Common myeloid progenitor, CD34-positive (primary cell): Measurements from ENCODE around the gene EVI5.

Experiments
- CTCF ChIA-PET: fragments of 350-600 bp; sonication (Branson Sonifier 250); formaldehyde crosslinking; loops from one replicate; lab custom pipeline; 2021; ENCODE audit warnings: antibody characterized with exemption; lab: Charles Lee
- POLR2A ChIA-PET: fragments of 350-600 bp; sonication (Branson Sonifier 250); formaldehyde crosslinking; loops from one replicate; lab custom pipeline; 2021; ENCODE audit warnings: antibody characterized with exemption; lab: Charles Lee
- DNase-seq, 3 donors: peaks; one replicate each; pipeline versions ENCODE4 v3.0.0 to v3.0.0-alpha.2; 2013
- H3K27ac ChIP-seq, 2 experiments: 1 replicate in 1 of 2; 2 replicates in 1 of 2; pipeline ENCODE4 v1.7.0; 2013; ENCODE audit warnings: inconsistent platforms in 2 of 2, low read length in 2 of 2, mild to moderate bottlenecking in 2 of 2, low read depth in 1 of 2, moderate library complexity in 1 of 2; ENCODE audit not compliant: severe bottlenecking in 2 of 2, insufficient read depth in 1 of 2, poor library complexity in 1 of 2
- H3K27me3 ChIP-seq, 5 experiments: replicated peaks in 2 of 5; 1 replicate in 3 of 5; 2 replicates in 2 of 5; pipeline versions ENCODE4 v1.6.1 to v1.7.0; 2013; ENCODE audit warnings: low read length in 4 of 5, mild to moderate bottlenecking in 2 of 5, moderate library complexity in 2 of 5, inconsistent platforms in 1 of 5; ENCODE audit not compliant: insufficient read depth in 5 of 5, control insufficient read depth in 4 of 5
- H3K36me3 ChIP-seq, 4 experiments: 1 replicate in 2 of 4; 2 replicates in 2 of 4; pipeline versions ENCODE4 v1.6.1 to v1.7.0; 2013; ENCODE audit warnings: low read length in 3 of 4, control low read depth in 1 of 4, mild to moderate bottlenecking in 1 of 4; ENCODE audit not compliant: control insufficient read depth in 4 of 4, insufficient read depth in 4 of 4
- H3K4me1 ChIP-seq, 4 experiments: 1 replicate in 3 of 4; 2 replicates in 1 of 4; pipeline versions ENCODE4 v1.6.1 to v1.7.1; 2013; ENCODE audit warnings: low read length in 3 of 4, mild to moderate bottlenecking in 3 of 4, control low read depth in 1 of 4, inconsistent platforms in 1 of 4, moderate library complexity in 1 of 4; ENCODE audit not compliant: control insufficient read depth in 4 of 4, insufficient read depth in 4 of 4; ENCODE audit errors: control extremely low read depth in 1 of 4
- H3K4me3 ChIP-seq, 7 experiments: 1 replicate in 4 of 7; 2 replicates in 3 of 7; pipeline versions ENCODE4 v1.5.1 to v1.7.0; 2013; ENCODE audit warnings: mild to moderate bottlenecking in 7 of 7, low read length in 6 of 7, moderate library complexity in 6 of 7, inconsistent platforms in 2 of 7, low read depth in 2 of 7, control low read depth in 1 of 7; ENCODE audit not compliant: insufficient read depth in 4 of 7, control insufficient read depth in 1 of 7; ENCODE audit errors: extremely low read depth in 1 of 7
- H3K9me3 ChIP-seq, 5 experiments: 1 replicate in 4 of 5; 2 replicates in 1 of 5; pipeline versions ENCODE4 v1.6.1 to v1.7.1; 2013; ENCODE audit warnings: low read length in 4 of 5, mild to moderate bottlenecking in 2 of 5, inconsistent platforms in 1 of 5, low read depth in 1 of 5, moderate library complexity in 1 of 5; ENCODE audit not compliant: control insufficient read depth in 4 of 5, insufficient read depth in 2 of 5; ENCODE audit errors: control extremely low read depth in 1 of 5
- WGBS: methylation state at CpG from one replicate; pipeline ENCODE4 v1.1.5; 2013; ENCODE audit not compliant: insufficient coverage; 5-methylcytosine and 5-hydroxymethylcytosine counted together

EVI5 gene

DNA sequence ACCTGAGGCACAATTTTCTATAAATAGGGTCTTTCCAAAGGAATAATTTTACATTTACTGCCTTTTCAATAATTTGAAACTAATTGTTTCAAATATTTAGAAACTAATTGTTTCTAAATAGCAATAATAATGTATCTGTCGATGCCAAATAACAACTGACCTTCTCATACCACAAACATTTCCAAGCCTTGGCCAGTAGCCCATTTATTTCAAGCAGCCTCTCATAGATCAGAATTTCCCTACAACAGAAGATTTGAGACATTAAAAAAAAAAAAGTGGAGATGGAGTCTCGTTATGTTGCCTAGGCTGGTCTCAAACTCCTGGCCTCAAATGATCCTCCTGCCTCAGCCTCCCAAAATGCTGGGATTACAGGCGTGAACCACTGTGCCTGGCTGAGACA lies 296.1 kb downstream of the EVI5 start:
- no peaks in the 10 kb centered on the region for H3K9me3 ChIP-seq
- no peaks in the 10 kb centered on the region for H3K27me3 ChIP-seq
- no peak overlapping the region for H3K4me3 ChIP-seq
- CTCF ChIA-PET = no interaction called here
- DNase-seq = no peak
- H3K4me1 ChIP-seq = peaks cover 0 to 33% (median 25%) of the 10 kb centered on the region in 4 experiments
- POLR2A ChIA-PET = interaction anchor here (0.6 to 0.7 kb wide), 3 partner anchors 188 to 296 kb away, joined by 3 read pairs; partner anchors contain the start of gene EVI5
- H3K36me3 ChIP-seq = no peaks in the 10 kb centered on the region
- H3K27ac ChIP-seq = no peak overlapping the region
- WGBS = 100% methylated on average over 2 of the region's 3 CpGs

DNA sequence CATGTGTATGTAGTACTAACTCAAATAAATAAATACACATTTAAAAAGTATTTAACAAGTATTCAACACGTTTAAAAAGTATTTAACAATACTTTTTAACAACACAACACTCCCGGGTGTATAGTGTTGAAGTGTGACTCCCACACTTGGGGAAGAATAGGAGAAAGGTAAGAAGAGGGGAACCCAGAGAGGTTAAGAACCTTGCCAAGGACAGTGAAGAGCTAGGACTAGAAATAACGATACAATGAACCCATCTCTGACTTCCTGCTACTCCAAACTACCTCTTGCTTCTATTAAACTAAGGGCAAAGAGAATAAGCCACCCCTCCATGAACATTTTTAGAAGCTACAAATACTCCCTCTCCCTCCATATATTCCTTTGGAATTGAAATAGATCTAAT lies 296.5 kb downstream of the EVI5 start:
- Histone ChIP-seq H3K9me3 (no peaks in the 10 kb centered on the region), H3K4me3 (peak overlapping the region in 1 of 7 experiments; percentile 18), H3K27me3 (no peaks in the 10 kb centered on the region), H3K27ac (no peak overlapping the region), H3K36me3 (no peaks in the 10 kb centered on the region), H3K4me1 (peaks cover 0 to 35% (median 29%) of the 10 kb centered on the region in 4 experiments)
- DNase-seq = no peak
- CTCF ChIA-PET = no interaction called here
- POLR2A ChIA-PET = interaction anchor here (0.6 kb wide), 1 partner anchor 194 kb away, joined by 3 read pairs; no protein-coding TSS in a partner anchor
- no CpG with 5 or more reads among the region's 3 CpGs for WGBS

DNA sequence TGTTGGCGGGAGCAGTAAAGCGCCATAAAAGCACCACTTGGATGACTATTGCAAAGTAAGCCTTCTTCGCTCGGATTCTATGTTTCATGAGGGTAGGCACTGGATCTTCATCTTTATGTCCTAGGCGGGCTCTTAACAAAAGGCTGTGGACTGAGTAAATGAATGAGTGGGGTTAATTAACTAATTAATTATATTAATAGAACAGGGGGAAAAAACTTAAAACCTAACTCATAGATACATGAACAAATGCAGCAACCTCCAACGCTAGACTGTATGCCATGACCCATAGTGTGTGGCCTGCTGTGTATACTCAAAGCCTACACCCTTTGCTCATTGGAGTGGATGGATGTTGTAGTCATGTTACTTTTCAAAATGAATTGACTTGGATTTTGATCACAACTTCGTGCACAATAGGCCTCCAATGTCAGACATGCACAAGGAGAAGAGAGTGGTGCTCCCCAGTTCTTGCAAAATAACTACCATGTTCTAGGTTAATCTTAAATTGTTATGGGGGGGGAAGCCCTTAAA lies 297.8 kb downstream of the EVI5 start:
- Histone ChIP-seq H3K9me3 (no peaks in the 10 kb centered on the region), H3K36me3 (peaks cover 0 to 8% (median 0%) of the 10 kb centered on the region in 4 experiments), H3K4me3 (peak overlapping the region; percentile 41 to 96 (median 82)), H3K27me3 (peaks cover 0 to 5% (median 0%) of the 10 kb centered on the region in 5 experiments), H3K27ac (no peak overlapping the region), H3K4me1 (peaks cover 0 to 47% (median 41%) of the 10 kb centered on the region in 4 experiments)
- WGBS = 100% methylated on average over 1 of the region's 7 CpGs
- CTCF ChIA-PET = interaction anchor here (0.6 to 0.8 kb wide), 2 partner anchors 12 to 388 kb away, joined by 3 to 4 read pairs; no protein-coding TSS in a partner anchor
- POLR2A ChIA-PET = interaction anchor here (0.6 to 2.2 kb wide), 3 partner anchors 27 to 182 kb away, joined by 4 to 10 read pairs (median 5); no protein-coding TSS in a partner anchor
- no peak for DNase-seq

DNA sequence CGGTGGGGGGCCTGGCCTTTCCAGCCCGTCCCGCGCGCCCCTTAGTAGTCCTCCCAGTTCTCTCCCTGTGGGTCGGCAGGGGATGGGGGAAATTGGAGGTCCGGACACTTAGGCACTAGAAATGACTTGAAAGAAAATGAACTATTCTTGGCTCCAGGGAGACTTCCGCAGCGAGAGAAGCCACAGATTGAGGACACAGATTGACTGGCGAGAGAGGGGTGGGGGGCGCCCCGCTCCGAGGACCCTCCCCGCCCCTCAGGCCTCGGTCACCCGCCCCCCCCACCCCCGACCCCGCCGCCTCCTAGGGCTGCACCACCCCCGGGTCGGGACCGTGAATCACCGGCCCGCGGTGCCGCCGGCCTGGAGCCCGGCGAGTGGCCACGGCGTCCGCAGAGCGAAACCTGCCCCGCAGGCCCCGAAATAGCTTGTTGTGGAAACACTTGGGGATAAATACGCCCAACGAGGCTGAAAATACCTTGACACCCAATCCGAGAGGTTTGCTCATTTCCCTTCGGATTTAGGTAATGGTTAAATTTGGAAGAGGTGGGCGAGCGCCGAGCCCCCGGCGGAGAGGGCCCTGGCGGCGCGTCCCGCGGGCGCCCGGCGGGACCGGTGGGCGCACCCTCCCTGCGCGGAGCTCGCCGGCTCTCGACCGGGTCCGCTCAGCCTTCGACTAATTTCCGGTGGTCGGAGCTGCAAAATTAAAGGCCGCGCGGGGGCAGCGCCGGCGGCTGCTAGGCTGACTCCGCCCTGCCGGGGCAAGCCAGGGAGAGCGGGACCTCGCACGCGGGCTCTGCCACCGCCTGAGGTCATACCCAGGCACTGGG lies 298.4 kb downstream of the EVI5 start, which contains the start of gene GFI1:
Gene GFI1 (minus strand): TSS at position 675 of the 827 bp plus-strand sequence. CDS start 3,438 bp downstream, outside the sequence.
- WGBS = under 1% methylated on average over 44 of the region's 77 CpGs
- H3K27ac ChIP-seq = peak within 1 kb of the TSS in 1 of 2 experiments; percentile 43
- DNase-seq = peak; percentile 52 to 80 (median 75)

DNA sequence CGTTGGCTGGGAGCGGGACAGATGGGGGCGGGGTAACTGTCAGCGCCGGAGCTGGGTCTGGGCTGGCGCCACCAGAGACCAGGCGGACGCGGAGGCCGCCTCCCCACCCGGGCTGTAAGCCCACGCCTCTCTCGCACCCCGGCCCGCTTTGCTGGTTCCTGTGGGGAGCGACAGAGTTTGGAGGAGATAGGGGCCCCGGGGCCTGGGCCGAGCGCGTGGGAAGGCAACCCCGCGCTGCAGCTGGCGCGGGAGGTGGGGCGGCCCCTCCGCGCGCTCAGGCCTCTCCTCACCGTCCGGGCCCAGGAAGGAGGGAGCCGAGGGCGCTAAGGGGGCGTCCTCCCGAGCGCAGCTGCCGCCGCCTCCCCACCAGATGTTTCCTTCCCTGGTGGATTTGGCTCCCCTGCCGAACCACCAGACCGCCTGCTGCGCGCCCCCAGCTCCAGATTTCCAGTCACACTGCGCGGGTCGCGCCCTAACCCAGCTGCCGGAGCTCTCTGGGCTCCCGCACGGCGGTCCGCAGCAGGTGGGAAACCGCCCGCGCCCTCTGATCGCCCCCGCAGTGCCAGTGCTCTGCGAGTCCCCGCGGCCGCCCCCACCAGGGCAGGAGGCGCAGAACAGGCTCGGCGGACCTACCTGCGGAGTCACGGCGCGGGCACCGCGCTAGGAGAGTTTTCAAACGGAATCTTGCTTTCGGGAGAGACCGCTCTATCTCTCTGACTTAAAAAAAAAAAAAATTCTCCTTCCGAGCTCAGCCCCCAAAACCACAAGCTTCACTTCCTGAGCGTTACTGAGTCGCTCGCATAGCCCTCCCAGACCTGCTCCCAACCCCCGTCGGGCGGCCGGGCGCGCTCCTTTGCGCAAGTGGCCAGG lies 299.3 kb downstream of the EVI5 start:
- Histone ChIP-seq H3K27me3 (peaks cover 0 to 5% (median 0%) of the 10 kb centered on the region in 5 experiments), H3K9me3 (no peaks in the 10 kb centered on the region), H3K4me3 (peak overlapping the region; percentile 42 to 96 (median 82)), H3K27ac (peak overlapping the region in 1 of 2 experiments; percentile 64), H3K4me1 (peaks cover 0 to 57% (median 49%) of the 10 kb centered on the region in 4 experiments), H3K36me3 (peaks cover 0 to 24% (median 0%) of the 10 kb centered on the region in 4 experiments)
- 0% methylated on average over 54 of the region's 82 CpGs for whole genome bisulfite sequencing
- peak; percentile 70 to 93 (median 89) for DNase-seq
- POLR2A ChIA-PET = interaction anchor here (0.6 to 2.2 kb wide), 9 partner anchors 10 to 1081 kb away, joined by 3 to 10 read pairs (median 4); partner anchors contain the start of gene HFM1
- CTCF ChIA-PET = interaction anchor here (0.6 to 3.0 kb wide), 11 partner anchors 9 to 185 kb away, joined by 3 to 16 read pairs (median 3); no protein-coding TSS in a partner anchor

More for the DNA sequence above, 298.4 kb downstream of the EVI5 start, which contains the start of gene GFI1:
- CTCF ChIA-PET = interaction anchor here (0.6 to 3.0 kb wide), 5 partner anchors 12 to 387 kb away, joined by 3 to 16 read pairs (median 4); no protein-coding TSS in a partner anchor
- H3K36me3 ChIP-seq = peaks cover 0 to 15% (median 0%) of the 10 kb centered on the region in 4 experiments
- H3K27me3 ChIP-seq = peaks cover 0 to 5% (median 0%) of the 10 kb centered on the region in 5 experiments
- no peaks in the 10 kb centered on the region for H3K9me3 ChIP-seq
- POLR2A ChIA-PET = interaction anchor here (0.6 to 2.2 kb wide), 4 partner anchors 10 to 51 kb away, joined by 3 to 10 read pairs (median 4); no protein-coding TSS in a partner anchor
- H3K4me3 ChIP-seq = peak within 1 kb of the TSS; percentile 42 to 96 (median 82)
- peaks cover 0 to 53% (median 47%) of the 10 kb centered on the region in 4 experiments for H3K4me1 ChIP-seq
